Activated CD4-positive, alpha-beta T cell treated with anti-CD3 and anti-CD28 coated beads, Interleukin-10, Interleukin-2, amounts not matched to agents 100 ng/mL and 50 ng/mL, durations not matched to agents 16 hours and 8 hours (primary cell): ENCODE measurements around the gene KANSL1L.
A peak's percentile ranks its signal among the peaks of the same experiment; 100 is the strongest.
"Not testable (repeated sequence)": the region's sequence is repeated elsewhere in the genome, so short reads cannot be mapped to it uniquely, and the experiment has no call there.

Experiments used
- DNase-seq: peaks from one replicate; pipeline ENCODE4 v3.0.0-alpha.2; 2020

Gene KANSL1L, protein sequence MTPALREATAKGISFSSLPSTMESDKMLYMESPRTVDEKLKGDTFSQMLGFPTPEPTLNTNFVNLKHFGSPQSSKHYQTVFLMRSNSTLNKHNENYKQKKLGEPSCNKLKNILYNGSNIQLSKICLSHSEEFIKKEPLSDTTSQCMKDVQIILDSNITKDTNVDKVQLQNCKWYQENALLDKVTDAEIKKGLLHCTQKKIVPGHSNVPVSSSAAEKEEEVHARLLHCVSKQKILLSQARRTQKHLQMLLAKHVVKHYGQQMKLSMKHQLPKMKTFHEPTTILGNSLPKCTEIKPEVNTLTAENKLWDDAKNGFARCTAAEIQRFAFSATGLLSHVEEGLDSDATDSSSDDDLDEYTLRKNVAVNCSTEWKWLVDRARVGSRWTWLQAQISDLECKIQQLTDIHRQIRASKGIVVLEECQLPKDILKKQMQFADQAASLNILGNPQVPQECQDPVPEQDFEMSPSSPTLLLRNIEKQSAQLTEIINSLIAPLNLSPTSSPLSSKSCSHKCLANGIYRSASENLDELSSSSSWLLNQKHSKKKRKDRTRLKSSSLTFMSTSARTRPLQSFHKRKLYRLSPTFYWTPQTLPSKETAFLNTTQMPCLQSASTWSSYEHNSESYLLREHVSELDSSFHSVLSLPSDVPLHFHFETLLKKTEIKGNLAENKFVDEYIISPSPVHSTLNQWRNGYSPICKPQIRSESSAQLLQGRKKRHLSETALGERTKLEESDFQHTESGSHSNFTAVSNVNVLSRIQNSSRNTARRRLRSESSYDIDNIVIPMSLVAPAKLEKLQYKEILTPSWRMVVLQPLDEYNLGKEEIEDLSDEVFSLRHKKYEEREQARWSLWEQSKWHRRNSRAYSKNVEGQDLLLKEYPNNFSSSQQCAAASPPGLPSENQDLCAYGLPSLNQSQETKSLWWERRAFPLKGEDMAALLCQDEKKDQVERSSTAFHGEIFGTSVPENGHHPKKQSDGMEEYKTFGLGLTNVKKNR

GRCh38 chr2:210171309-210172218 is at the start of gene KANSL1L:
Gene KANSL1L (minus strand): TSS chr2:210171409. CDS start chr2:210154582, 16,827 bp downstream.
- DNase-seq: peak; percentile 97

- DNase-seq: no peak
Measured at GRCh38 chr2:210215120-210215519, 43.9 kb upstream of the KANSL1L start.

- DNase-seq: no peak
Measured at GRCh38 chr2:210210185-210210584, 39.0 kb upstream of the KANSL1L start.

GRCh38 chr2:210207929-210208328 is 36.7 kb upstream of the KANSL1L start:
- no peak for DNase-seq

DNA sequence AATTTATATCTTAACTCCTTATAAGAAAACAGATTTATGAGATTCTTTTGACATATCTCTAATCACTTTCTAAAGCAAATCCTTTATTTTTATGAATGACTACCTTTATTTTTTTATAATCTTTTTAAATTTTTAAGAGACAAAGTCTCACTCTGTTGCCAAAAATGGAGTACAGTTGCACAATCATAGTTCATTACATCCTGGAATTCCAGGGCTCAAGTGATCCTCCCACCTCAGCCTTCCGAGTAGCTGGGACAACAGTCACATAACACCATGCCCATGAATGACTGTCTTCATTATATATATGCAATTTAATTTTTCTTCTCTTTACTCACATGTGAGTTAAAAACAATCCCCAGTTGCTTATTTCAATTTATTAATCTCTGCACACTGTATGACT is 32.3 kb upstream of the KANSL1L start:
- DNase-seq: no peak

- no peak for DNase-seq
Measured at GRCh38 chr2:210203147-210203546, 31.9 kb upstream of the KANSL1L start.

GRCh38 chr2:210199854-210200253 is 28.6 kb upstream of the KANSL1L start:
- DNase-seq: no peak

- peak; percentile 43 for DNase-seq
Measured at GRCh38 chr2:210199186-210199765, 28.1 kb upstream of the KANSL1L start.

DNA sequence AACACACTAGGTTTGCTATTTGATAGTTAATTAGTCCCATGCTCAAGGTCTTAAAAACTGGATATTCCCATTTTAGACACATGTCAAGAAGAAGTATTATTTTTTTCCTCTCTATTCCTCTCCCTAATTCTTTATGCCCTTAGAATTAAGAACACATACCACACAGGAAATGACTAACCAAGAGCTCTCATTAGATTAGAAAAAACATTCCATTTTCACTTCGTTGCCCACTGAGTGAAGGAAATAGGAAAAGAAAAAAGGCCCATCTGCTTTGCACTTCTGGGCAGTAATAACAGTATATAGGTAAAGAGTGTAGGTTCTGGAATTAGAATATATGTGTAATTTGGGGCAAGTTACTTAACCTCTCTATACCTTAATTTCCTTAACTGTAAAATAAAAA is 27.1 kb upstream of the KANSL1L start:
- DNase-seq: no peak

DNA sequence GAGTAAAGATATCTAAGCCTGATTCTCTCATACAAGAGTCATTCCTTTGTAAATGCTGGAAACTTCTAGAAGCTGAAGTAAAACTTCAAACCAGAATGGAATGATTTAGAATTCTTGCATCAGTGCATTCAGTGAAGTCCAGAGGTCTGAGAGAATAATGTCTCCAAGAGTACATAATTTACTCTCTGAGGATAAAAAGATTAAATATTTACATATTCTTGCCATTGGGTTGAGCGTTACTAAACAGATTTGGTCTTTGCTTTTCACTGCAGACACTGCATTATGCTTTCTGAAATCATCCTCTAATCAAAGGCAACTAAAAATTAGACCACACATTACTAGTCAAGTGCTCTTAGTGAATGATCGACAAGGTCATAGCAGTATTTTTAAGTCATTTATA is 26.5 kb upstream of the KANSL1L start:
- no peak for DNase-seq

DNA sequence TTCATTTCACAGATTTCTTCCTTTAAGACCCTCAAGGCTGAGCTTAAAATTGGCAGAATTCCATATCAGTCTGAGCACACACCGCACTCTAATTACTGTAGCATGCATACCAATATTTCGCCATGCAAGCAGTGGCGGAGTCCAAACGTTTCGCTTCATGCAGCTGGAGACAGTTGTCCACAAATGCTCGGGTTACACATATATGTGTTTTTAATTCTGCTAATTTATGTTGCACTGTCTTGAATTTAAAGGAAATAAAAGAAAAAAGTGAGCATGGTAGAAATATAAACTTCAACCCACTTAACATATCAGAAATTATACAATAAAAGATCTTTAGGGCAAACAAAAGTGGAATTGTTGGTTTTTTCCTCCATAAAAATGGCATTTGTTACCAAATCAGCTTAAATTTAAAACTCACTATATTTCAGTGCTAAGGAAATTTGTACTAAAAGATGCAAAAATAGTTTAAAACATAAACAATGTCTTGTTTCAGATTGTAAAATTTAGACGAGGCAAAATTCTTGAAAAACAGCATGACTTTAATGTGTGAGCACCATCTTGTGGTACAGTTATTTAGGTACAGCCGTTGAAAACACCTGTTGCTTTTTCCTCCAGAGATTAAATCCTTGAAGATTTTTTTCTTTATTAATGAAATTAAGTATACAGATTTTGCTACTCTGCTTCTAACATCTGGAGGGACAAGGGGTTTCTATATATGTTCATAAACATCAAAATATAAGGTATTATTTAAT is 24.1 kb upstream of the KANSL1L start:
- DNase-seq: peak; percentile 54

DNA sequence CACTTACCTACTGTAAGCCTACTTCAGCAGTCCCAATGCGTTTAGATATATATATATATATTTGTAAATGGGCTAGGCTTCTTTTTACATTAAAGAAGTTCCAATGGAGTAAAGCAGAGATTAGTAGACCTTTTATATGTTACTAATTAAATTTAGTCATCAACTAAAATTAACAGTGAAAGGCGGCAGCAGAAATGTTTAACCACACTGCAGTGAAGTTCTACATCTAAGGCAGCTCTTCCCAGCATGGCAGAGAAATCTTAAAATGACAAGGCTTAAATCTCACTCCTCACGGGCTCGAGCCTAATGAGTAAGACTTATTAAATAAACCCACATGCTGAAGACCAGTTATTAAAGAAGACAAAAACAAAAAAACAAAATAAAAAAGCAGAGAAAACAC is 19.1 kb upstream of the KANSL1L start:
- DNase-seq: no peak

- DNase-seq: no peak
Measured at GRCh38 chr2:210189452-210190138, 18.4 kb upstream of the KANSL1L start.

DNA sequence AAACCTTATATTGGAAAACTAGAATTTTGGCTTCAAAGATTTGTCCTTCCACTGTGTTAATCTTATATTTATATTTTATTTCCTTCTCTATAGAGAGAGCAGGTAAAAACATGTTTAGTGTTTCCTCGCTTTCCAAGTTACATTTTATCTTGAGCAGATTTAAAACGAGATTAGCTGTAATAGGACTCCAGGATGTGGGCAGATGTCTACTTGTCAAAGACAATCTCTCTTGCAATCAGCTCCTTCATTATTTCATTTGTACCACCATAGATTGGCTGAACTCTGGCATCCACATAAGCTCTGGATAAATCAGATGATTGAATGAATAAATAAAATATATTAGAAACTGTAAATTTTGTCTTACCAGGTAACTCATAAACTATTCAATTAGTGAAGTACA is 17.5 kb upstream of the KANSL1L start:
- DNase-seq: no peak

- DNase-seq: no peak
Measured at GRCh38 chr2:210188190-210188589, 17.0 kb upstream of the KANSL1L start.

DNA sequence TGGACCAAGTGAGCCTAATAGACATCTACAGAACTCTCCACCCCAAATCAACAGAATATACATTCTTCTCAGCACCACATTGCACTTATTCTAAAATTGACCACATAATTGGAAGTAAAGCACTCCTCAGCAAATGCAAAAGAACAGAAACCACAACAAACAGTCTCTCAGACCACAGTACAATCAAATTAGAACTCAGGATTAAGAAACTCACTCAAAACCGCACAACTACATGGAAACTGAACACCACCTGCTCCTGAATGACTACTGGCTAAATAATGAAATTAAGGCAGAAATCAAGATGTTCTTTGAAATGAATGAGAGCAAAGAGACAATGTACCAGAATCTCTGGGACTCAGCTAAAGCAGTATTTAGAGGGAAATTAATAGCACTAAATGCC is 12.7 kb upstream of the KANSL1L start:
- DNase-seq: peak; percentile 55

GRCh38 chr2:210181606-210182088 is 10.4 kb upstream of the KANSL1L start:
- peak; percentile 30 for DNase-seq

DNA sequence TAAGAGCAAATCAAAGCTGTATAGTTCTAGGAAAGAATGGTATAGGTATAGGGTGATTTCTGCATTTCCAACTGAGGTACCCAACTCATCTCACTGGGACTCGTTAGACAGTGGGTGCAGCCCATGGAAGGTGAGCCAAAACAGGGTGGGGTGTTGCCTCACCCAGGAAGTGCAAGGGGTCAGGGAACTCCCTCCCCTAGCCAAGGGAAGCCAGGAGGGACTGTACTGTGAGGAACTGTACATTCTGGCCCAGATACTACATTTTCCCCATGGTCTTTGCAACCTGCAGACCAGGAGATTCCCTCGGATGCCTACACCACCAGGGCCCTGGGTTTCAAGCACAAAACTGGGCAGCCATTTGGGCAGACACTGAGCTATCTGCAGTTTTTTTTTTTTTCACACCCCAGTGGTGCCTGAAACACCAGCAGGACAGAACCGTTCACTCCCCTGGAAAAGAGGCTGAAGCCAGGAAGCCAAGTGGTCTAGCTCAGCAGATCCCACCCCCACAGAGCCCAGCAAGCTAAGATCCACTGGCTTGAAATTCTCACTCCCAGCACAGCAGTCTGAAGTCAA is 9.9 kb upstream of the KANSL1L start:
- not testable (repeated sequence) for DNase-seq

GRCh38 chr2:210180477-210180876 is 9.3 kb upstream of the KANSL1L start:
- no peak for DNase-seq

GRCh38 chr2:210179351-210179990 is 8.3 kb upstream of the KANSL1L start:
- no peak for DNase-seq
